Sigmoid colon (tissue), 7 donors: ENCODE results near the gene RALB. TPM values are rescaled to one million over a fixed set of nuclear protein-coding genes. Genes with fewer than 3 reads are reported as not detected.

Experiments used
- DNase-seq: peaks from one replicate; pipeline ENCODE4 v3.0.0-alpha.2; 2019
- H3K27ac ChIP-seq, 4 donors: fragments of 200-600 bp; sonication (generic); one replicate each; pipeline ENCODE4 v1.5.1; 2016 to 2019; ENCODE audit warnings: mild to moderate bottlenecking in 1 of 4
- H3K27me3 ChIP-seq, 3 donors: fragments of 200-600 bp; sonication (generic); one replicate each; pipeline ENCODE4 v1.5.1; 2019; ENCODE audit warnings: mild to moderate bottlenecking in 1 of 3
- H3K36me3 ChIP-seq, 4 donors: fragments of 200-600 bp; sonication (generic); one replicate each; pipeline ENCODE4 v1.5.1; 2016 to 2019
- H3K4me1 ChIP-seq, 4 donors: fragments of 200-600 bp; sonication (generic); one replicate each; pipeline ENCODE4 v1.5.1; 2017 to 2019
- H3K4me3 ChIP-seq, 4 donors: fragments of 200-600 bp; sonication (generic); one replicate each; pipeline ENCODE4 v1.5.1; 2017 to 2019; ENCODE audit warnings: mild to moderate bottlenecking in 2 of 4, moderate library complexity in 1 of 4
- H3K9me3 ChIP-seq, 4 donors: fragments of 200-600 bp in 3 of 4; sonication (generic) in 3 of 4; one replicate each; pipeline versions ENCODE4 v1.5.1 to v1.6.1; 2013 to 2019
- EP300 ChIP-seq, 4 donors: sonication (generic); formaldehyde crosslinking; IDR thresholded peaks; one replicate each; pipeline ENCODE4 v1.6.1; 2017; ENCODE audit warnings: antibody characterized with exemption in 4 of 4
- POLR2A ChIP-seq, 2 donors: fragments of 450-650 bp; IDR thresholded peaks; one replicate each; pipeline ENCODE4 v1.6.1; 2016; ENCODE audit warnings: antibody characterized with exemption in 2 of 2, mild to moderate bottlenecking in 2 of 2, moderate library complexity in 2 of 2
- POLR2AphosphoS5 ChIP-seq, 4 donors: sonication (generic); formaldehyde crosslinking; IDR thresholded peaks; one replicate each; pipeline ENCODE4 v1.6.1; 2017; ENCODE audit warnings: antibody characterized with exemption in 4 of 4
- WGBS, 2 donors: extraction: QIAGEN DNeasy Blood & Tissue Kit; methylation state at CpG; one replicate each; pipeline ENCODE4 v1.1.7; 2013; 5-methylcytosine and 5-hydroxymethylcytosine counted together
- intact Hi-C: fragments of 100-400 bp; cut with DNase I; formaldehyde crosslinking; loops from one replicate; pipeline ENCODE4 v1.15.1; 2023
- polyA plus RNA-seq, 3 donors: library from polyadenylated mRNA; stranded (reverse); fragments of 200-250 nt; gene quantifications; one replicate each; pipeline ENCODE4 v1.2.3, GENCODE V29; 2013
- total RNA-seq, 4 donors: library from RNA; depleted of rRNA; stranded (reverse); fragments of >200 nt; gene quantifications; one replicate each; pipeline ENCODE4 v1.1.0, GENCODE V29; 2016
- TF ChIP-seq, protein P1 (sequence below), 4 experiments: fragments of 450-650 bp in 3 of 4; fragments of 200-600 bp in 1 of 4; IDR thresholded peaks; one replicate each; pipeline ENCODE4 v1.5.1; 2016 to 2019; ENCODE audit warnings: antibody characterized with exemption in 4 of 4, mild to moderate bottlenecking in 3 of 4, moderate library complexity in 2 of 4
- donor health status: healthy with polysubstance abuse.
- donor health status: Bipolar disorder and iron deficiency.
- donor health status: healthy.

The RALB gene
- total and polyA plus RNA-seq, 7 donors: 47.9 to 143 (median 60.2) TPM

DNA sequence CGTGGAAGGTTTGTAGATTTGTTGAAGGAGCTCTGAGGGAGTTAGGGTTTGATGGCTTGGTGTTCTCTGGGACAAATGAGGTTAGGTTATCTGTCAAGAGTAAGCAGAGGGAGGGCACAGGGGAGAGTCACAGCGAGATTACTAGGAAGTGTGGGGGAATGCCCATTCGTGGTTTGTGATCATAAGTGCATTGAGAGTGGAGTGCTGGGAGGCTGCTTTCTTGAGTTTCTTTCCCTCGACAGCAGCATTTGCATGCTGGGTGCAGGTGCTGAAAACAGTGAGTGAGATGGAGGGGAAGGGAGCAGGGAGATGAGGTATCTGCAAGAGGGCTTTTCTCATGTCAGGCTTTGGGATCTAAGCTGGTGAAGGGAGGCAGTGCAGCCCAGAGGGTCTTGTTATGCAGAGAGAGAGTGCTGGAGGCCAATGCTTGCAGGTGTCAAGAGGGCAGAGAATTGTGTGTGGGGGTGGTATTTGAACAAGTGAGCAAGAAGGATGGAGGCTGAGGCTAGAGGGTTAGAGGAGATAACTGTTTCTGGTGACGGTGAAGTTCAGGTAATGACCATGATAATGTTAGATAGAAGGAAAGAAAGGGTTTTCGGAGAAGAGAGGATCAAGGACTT, 8.8 kb downstream of the RALB start:
- WGBS, 2 donors: 69 to 90% methylated on average over 6 of the region's 6 CpGs
- no peaks in the 10 kb centered on the region for H3K4me1 ChIP-seq
- H3K27ac ChIP-seq: no peak overlapping the region
- TF ChIP-seq, protein P1, sequence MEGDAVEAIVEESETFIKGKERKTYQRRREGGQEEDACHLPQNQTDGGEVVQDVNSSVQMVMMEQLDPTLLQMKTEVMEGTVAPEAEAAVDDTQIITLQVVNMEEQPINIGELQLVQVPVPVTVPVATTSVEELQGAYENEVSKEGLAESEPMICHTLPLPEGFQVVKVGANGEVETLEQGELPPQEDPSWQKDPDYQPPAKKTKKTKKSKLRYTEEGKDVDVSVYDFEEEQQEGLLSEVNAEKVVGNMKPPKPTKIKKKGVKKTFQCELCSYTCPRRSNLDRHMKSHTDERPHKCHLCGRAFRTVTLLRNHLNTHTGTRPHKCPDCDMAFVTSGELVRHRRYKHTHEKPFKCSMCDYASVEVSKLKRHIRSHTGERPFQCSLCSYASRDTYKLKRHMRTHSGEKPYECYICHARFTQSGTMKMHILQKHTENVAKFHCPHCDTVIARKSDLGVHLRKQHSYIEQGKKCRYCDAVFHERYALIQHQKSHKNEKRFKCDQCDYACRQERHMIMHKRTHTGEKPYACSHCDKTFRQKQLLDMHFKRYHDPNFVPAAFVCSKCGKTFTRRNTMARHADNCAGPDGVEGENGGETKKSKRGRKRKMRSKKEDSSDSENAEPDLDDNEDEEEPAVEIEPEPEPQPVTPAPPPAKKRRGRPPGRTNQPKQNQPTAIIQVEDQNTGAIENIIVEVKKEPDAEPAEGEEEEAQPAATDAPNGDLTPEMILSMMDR (IDR thresholded peaks at IDR 0.05): no peak
- TF ChIP-seq POLR2A (IDR thresholded peaks at IDR 0.05) (no peak), EP300 (IDR thresholded peaks at IDR 0.05) (no peak), POLR2AphosphoS5 (IDR thresholded peaks at IDR 0.05) (no peak)
- H3K36me3 ChIP-seq: no peaks in the 10 kb centered on the region
- no peak for DNase-seq
- H3K9me3 ChIP-seq: no peaks in the 10 kb centered on the region
- H3K4me3 ChIP-seq: no peak overlapping the region
- intact Hi-C loops: no loop called here
- H3K27me3 ChIP-seq: no peaks in the 10 kb centered on the region

DNA sequence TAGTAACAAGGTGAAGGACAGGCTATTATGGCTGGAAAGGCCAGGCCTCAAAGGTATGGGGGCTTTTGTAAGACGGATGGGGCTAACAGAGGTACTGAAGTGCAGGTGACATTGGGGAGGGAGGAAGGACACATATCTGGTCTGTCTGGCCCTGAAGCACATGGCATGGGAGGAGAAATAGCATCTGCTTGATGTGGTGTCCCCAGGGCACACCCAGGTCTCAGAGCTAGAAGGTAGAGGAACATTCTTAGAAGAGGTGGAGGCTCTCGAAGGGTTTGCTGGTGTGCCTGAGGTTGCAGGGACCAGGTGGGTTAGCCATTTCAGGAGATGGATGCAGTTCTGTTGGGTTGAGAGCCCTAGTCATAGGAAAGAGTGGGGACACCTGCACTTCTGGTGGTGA, 9.5 kb downstream of the RALB start:
- no peaks in the 10 kb centered on the region for H3K27me3 ChIP-seq
- H3K4me3 ChIP-seq: no peak overlapping the region
- no peaks in the 10 kb centered on the region for H3K36me3 ChIP-seq
- no peak for DNase-seq
- intact Hi-C loops: no loop called here
- H3K4me1 ChIP-seq: no peaks in the 10 kb centered on the region
- TF ChIP-seq, protein P1 (IDR thresholded peaks at IDR 0.05): no peak
- TF ChIP-seq POLR2A (IDR thresholded peaks at IDR 0.05): no peak
- no peak overlapping the region for H3K27ac ChIP-seq
- H3K9me3 ChIP-seq: no peaks in the 10 kb centered on the region
- 81 to 91% methylated on average over 2 of the region's 2 CpGs for WGBS, 2 donors

- intact Hi-C loops: no loop called here
- 89% methylated on average over 10 of the region's 10 CpGs for WGBS, 2 donors
- no peak for DNase-seq
- H3K9me3 ChIP-seq: no peaks in the 10 kb centered on the region
- H3K27me3 ChIP-seq: no peaks in the 10 kb centered on the region
- no peak overlapping the region for H3K4me3 ChIP-seq
- no peak overlapping the region for H3K27ac ChIP-seq
- no peak for TF ChIP-seq EP300 (IDR thresholded peaks at IDR 0.05)
- no peak for TF ChIP-seq POLR2AphosphoS5 (IDR thresholded peaks at IDR 0.05)
- TF ChIP-seq POLR2A (IDR thresholded peaks at IDR 0.05): no peak
- TF ChIP-seq, protein P1 (IDR thresholded peaks at IDR 0.05): no peak
- H3K4me1 ChIP-seq: no peaks in the 10 kb centered on the region
- no peaks in the 10 kb centered on the region for H3K36me3 ChIP-seq
These were observed 10.2 kb downstream of the RALB start for GRCh38 chr2:120262761-120263428.

DNA sequence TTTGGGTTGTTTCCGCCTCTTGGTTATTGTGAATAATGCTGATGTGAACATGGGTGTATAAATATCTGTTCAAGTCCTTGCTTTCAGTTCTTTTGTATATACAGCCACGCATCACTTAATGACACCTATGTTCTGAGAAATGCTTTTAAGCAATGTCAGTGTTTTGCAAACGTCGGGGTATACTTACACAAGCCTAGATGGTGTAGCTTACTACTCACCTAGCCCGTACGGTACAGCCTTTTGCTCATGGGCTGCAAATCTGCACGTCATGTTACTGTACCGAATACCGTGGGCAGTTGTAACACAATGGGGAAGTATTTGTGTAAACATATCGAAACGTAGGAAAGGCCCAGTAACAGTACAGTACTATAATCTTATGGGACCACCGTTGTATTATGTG, 12.4 kb downstream of the RALB start:
- no peak for TF ChIP-seq POLR2A (IDR thresholded peaks at IDR 0.05)
- TF ChIP-seq, protein P1 (IDR thresholded peaks at IDR 0.05): no peak
- TF ChIP-seq POLR2AphosphoS5 (IDR thresholded peaks at IDR 0.05): no peak
- TF ChIP-seq EP300 (IDR thresholded peaks at IDR 0.05): no peak
- no peak overlapping the region for H3K27ac ChIP-seq
- no peaks in the 10 kb centered on the region for H3K4me1 ChIP-seq
- H3K9me3 ChIP-seq: no peaks in the 10 kb centered on the region
- H3K4me3 ChIP-seq: no peak overlapping the region
- H3K36me3 ChIP-seq: no peaks in the 10 kb centered on the region
- no peak for DNase-seq
- 69 to 84% methylated on average over 12 of the region's 12 CpGs for WGBS, 2 donors
- intact Hi-C loops: no loop called here
- H3K27me3 ChIP-seq: no peaks in the 10 kb centered on the region
